ENCODE measurements around the gene WWOX. TPM values are rescaled to one million over a fixed set of nuclear protein-coding genes. Genes with fewer than 3 reads are reported as not detected.

The WWOX gene
- polyA plus RNA-seq, 1 donor from 2014 or later, result 25.6 TPM

GRCh38 chr16:78821335-78821734, 721.9 kb downstream of the WWOX start:
- no peaks in the 10 kb centered on the region for H3K27me3 ChIP-seq (ENCODE audit: insufficient read depth, low read depth, low read length)
- no peak overlapping the region for H3K27ac ChIP-seq (ENCODE audit: low read length)
- H3K36me3 ChIP-seq (ENCODE audit: insufficient read depth, low read length), result no peaks in the 10 kb centered on the region
- TF ChIP-seq TAF1 (IDR thresholded peaks at IDR 0.05; ENCODE audit: low read depth) (no peak), EP300 (conservative IDR thresholded peaks at IDR 0.05; ENCODE audit: poor library complexity, severe bottlenecking) (no peak), RAD21 (conservative IDR thresholded peaks at IDR 0.05) (no peak), EZH2 (IDR thresholded peaks at IDR 0.05; ENCODE audit: borderline replicate concordance, insufficient read depth, low read length, poor library complexity, severe bottlenecking) (no peak), REST (IDR thresholded peaks at IDR 0.05; ENCODE audit: borderline replicate concordance) (no peak), SMC3 (conservative IDR thresholded peaks at IDR 0.05; ENCODE audit: poor library complexity) (no peak), POLR2AphosphoS5 (IDR thresholded peaks at IDR 0.05) (no peak), CTCF (IDR thresholded peaks at IDR 0.05; ENCODE audit: poor library complexity, severe bottlenecking) (no peak), MXI1 (conservative IDR thresholded peaks at IDR 0.05; ENCODE audit: poor library complexity, severe bottlenecking) (no peak)
- no peaks in the 10 kb centered on the region for H3F3A ChIP-seq (ENCODE audit: insufficient read depth, low read length, poor library complexity, severe bottlenecking)
- H3K4me3 ChIP-seq (ENCODE audit: low read length), result no peak overlapping the region
- no peak overlapping the region for H3K4me2 ChIP-seq (ENCODE audit: low read length)
- H2AFZ ChIP-seq (ENCODE audit: low read depth, low read length), result no peak overlapping the region
- no peaks in the 10 kb centered on the region for H3K79me2 ChIP-seq (replicated peaks; ENCODE audit: insufficient read depth, low read length)
- no peaks in the 10 kb centered on the region for H3K9me2 ChIP-seq (ENCODE audit: insufficient read depth, low read length)
- no peak overlapping the region for H3K9ac ChIP-seq (ENCODE audit: low read length)
- no peaks in the 10 kb centered on the region for H4K20me1 ChIP-seq (ENCODE audit: insufficient read depth)
- no peaks in the 10 kb centered on the region for H3K9me3 ChIP-seq (ENCODE audit: low read length)

GRCh38 chr16:78822509-78822908, 723.1 kb downstream of the WWOX start:
- H3K4me3 ChIP-seq (ENCODE audit: low read length), result no peak overlapping the region
- no peaks in the 10 kb centered on the region for H3K27me3 ChIP-seq (ENCODE audit: insufficient read depth, low read depth, low read length)
- no peaks in the 10 kb centered on the region for H3K9me2 ChIP-seq (ENCODE audit: insufficient read depth, low read length)
- no peak overlapping the region for H3K9ac ChIP-seq (ENCODE audit: low read length)
- H3K27ac ChIP-seq (ENCODE audit: low read length), result no peak overlapping the region
- no peaks in the 10 kb centered on the region for H3F3A ChIP-seq (ENCODE audit: insufficient read depth, low read length, poor library complexity, severe bottlenecking)
- H3K79me2 ChIP-seq (replicated peaks; ENCODE audit: insufficient read depth, low read length), result no peaks in the 10 kb centered on the region
- no peak for TF ChIP-seq SMC3 (conservative IDR thresholded peaks at IDR 0.05; ENCODE audit: poor library complexity)
- TF ChIP-seq RAD21 (conservative IDR thresholded peaks at IDR 0.05), result no peak
- TF ChIP-seq MXI1 (conservative IDR thresholded peaks at IDR 0.05; ENCODE audit: poor library complexity, severe bottlenecking), result no peak
- TF ChIP-seq REST (IDR thresholded peaks at IDR 0.05; ENCODE audit: borderline replicate concordance), result no peak
- TF ChIP-seq CTCF (IDR thresholded peaks at IDR 0.05; ENCODE audit: poor library complexity, severe bottlenecking), result no peak
- TF ChIP-seq POLR2AphosphoS5 (IDR thresholded peaks at IDR 0.05), result no peak
- TF ChIP-seq EZH2 (IDR thresholded peaks at IDR 0.05; ENCODE audit: borderline replicate concordance, insufficient read depth, low read length, poor library complexity, severe bottlenecking), result no peak
- H3K9me3 ChIP-seq (ENCODE audit: low read length), result no peaks in the 10 kb centered on the region
- H4K20me1 ChIP-seq (ENCODE audit: insufficient read depth), result no peaks in the 10 kb centered on the region
- H3K4me2 ChIP-seq (ENCODE audit: low read length), result no peak overlapping the region
- no peaks in the 10 kb centered on the region for H3K36me3 ChIP-seq (ENCODE audit: insufficient read depth, low read length)
- no peak overlapping the region for H2AFZ ChIP-seq (ENCODE audit: low read depth, low read length)

Measured in neural cell (in vitro differentiated cells).